ENCODE data around the gene CRY2. TPM values are rescaled to one million over a fixed set of nuclear protein-coding genes. Genes with fewer than 3 reads are reported as not detected.

The CRY2 gene
- total and polyA plus RNA-seq, 4 donors = 16.7 to 72.9 (median 33.0) TPM

DNA sequence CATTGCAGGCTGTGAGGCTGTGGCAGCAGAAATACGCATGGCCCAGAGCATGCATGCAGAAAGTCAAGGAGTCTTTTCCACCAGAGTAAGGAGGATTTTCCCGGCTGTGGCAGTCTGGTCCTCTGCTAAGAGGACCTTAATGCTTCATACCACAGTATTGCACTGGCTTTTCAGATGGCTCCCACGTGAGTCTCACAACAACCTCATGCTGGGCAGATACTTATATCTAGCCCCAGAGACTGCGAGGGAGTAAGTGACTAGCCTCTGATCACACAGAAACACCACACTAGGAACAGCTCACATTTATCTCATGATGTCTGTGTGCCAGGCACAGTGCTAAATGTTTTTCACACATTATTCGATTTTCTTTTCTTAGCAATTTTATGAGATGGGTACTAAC, 8.0 kb downstream of the CRY2 start:
- Histone ChIP-seq H3K27me3 (ENCODE audit: control insufficient read depth in 4 of 4, insufficient read depth in 4 of 4, low read length in 3 of 4) (no peaks in the 10 kb centered on the region), H3K4me3 (ENCODE audit: low read depth in 1 of 3, low read length in 3 of 3) (no peak overlapping the region), H3K36me3 (ENCODE audit: control insufficient read depth in 4 of 4, insufficient read depth in 3 of 4, low read depth in 1 of 4, low read length in 3 of 4) (peaks cover 2 to 35% (median 26%) of the 10 kb centered on the region in 4 donors), H3K27ac (ENCODE audit: low read depth in 1 of 2, low read length in 2 of 2) (no peak overlapping the region), H3K9ac (ENCODE audit: low read depth in 1 of 2, low read length in 2 of 2) (no peak overlapping the region), H3K4me1 (ENCODE audit: control insufficient read depth in 4 of 4, insufficient read depth in 4 of 4, low read length in 3 of 4) (peaks cover 29 to 97% (median 94%) of the 10 kb centered on the region in 4 donors), H3K9me3 (ENCODE audit: control insufficient read depth in 4 of 4, low read length in 3 of 4) (no peaks in the 10 kb centered on the region)
- DNase-seq (ENCODE audit: low spot score) = no peak
- TF ChIP-seq FOXA1 (IDR thresholded peaks at IDR 0.05) (no peak), GABPA (IDR thresholded peaks at IDR 0.05 in 1 of 2, conservative IDR thresholded peaks at IDR 0.05 in 1 of 2) (no peak), FOXA2 (IDR thresholded peaks at IDR 0.05) (no peak), JUND (IDR thresholded peaks at IDR 0.05) (no peak), YY1 (IDR thresholded peaks at IDR 0.05) (no peak), HNF4G (IDR thresholded peaks at IDR 0.05) (no peak), RXRA (IDR thresholded peaks at IDR 0.05) (no peak), NR2F2 (IDR thresholded peaks at IDR 0.05) (no peak), TAF1 (conservative IDR thresholded peaks at IDR 0.05) (no peak), RAD21 (IDR thresholded peaks at IDR 0.05) (no peak), EGR1 (IDR thresholded peaks at IDR 0.05; ENCODE audit: low read depth in 2 of 2) (no peak), HNF4A (conservative IDR thresholded peaks at IDR 0.05) (no peak), SP1 (IDR thresholded peaks at IDR 0.05) (no peak)
- TF ChIP-seq, protein P1, sequence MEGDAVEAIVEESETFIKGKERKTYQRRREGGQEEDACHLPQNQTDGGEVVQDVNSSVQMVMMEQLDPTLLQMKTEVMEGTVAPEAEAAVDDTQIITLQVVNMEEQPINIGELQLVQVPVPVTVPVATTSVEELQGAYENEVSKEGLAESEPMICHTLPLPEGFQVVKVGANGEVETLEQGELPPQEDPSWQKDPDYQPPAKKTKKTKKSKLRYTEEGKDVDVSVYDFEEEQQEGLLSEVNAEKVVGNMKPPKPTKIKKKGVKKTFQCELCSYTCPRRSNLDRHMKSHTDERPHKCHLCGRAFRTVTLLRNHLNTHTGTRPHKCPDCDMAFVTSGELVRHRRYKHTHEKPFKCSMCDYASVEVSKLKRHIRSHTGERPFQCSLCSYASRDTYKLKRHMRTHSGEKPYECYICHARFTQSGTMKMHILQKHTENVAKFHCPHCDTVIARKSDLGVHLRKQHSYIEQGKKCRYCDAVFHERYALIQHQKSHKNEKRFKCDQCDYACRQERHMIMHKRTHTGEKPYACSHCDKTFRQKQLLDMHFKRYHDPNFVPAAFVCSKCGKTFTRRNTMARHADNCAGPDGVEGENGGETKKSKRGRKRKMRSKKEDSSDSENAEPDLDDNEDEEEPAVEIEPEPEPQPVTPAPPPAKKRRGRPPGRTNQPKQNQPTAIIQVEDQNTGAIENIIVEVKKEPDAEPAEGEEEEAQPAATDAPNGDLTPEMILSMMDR (IDR thresholded peaks at IDR 0.05; ENCODE audit: low read depth, low read length, missing input control) = no peak
- TF ChIP-seq, protein P2, sequence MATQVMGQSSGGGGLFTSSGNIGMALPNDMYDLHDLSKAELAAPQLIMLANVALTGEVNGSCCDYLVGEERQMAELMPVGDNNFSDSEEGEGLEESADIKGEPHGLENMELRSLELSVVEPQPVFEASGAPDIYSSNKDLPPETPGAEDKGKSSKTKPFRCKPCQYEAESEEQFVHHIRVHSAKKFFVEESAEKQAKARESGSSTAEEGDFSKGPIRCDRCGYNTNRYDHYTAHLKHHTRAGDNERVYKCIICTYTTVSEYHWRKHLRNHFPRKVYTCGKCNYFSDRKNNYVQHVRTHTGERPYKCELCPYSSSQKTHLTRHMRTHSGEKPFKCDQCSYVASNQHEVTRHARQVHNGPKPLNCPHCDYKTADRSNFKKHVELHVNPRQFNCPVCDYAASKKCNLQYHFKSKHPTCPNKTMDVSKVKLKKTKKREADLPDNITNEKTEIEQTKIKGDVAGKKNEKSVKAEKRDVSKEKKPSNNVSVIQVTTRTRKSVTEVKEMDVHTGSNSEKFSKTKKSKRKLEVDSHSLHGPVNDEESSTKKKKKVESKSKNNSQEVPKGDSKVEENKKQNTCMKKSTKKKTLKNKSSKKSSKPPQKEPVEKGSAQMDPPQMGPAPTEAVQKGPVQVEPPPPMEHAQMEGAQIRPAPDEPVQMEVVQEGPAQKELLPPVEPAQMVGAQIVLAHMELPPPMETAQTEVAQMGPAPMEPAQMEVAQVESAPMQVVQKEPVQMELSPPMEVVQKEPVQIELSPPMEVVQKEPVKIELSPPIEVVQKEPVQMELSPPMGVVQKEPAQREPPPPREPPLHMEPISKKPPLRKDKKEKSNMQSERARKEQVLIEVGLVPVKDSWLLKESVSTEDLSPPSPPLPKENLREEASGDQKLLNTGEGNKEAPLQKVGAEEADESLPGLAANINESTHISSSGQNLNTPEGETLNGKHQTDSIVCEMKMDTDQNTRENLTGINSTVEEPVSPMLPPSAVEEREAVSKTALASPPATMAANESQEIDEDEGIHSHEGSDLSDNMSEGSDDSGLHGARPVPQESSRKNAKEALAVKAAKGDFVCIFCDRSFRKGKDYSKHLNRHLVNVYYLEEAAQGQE (IDR thresholded peaks at IDR 0.05) = no peak
- TF ChIP-seq, protein P3, sequence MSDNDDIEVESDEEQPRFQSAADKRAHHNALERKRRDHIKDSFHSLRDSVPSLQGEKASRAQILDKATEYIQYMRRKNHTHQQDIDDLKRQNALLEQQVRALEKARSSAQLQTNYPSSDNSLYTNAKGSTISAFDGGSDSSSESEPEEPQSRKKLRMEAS (IDR thresholded peaks at IDR 0.05) = no peak
- TF ChIP-seq, protein P4, sequence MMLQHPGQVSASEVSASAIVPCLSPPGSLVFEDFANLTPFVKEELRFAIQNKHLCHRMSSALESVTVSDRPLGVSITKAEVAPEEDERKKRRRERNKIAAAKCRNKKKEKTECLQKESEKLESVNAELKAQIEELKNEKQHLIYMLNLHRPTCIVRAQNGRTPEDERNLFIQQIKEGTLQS (IDR thresholded peaks at IDR 0.05) = no peak
- TF ChIP-seq, protein P5, sequence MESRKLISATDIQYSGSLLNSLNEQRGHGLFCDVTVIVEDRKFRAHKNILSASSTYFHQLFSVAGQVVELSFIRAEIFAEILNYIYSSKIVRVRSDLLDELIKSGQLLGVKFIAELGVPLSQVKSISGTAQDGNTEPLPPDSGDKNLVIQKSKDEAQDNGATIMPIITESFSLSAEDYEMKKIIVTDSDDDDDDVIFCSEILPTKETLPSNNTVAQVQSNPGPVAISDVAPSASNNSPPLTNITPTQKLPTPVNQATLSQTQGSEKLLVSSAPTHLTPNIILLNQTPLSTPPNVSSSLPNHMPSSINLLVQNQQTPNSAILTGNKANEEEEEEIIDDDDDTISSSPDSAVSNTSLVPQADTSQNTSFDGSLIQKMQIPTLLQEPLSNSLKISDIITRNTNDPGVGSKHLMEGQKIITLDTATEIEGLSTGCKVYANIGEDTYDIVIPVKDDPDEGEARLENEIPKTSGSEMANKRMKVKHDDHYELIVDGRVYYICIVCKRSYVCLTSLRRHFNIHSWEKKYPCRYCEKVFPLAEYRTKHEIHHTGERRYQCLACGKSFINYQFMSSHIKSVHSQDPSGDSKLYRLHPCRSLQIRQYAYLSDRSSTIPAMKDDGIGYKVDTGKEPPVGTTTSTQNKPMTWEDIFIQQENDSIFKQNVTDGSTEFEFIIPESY (IDR thresholded peaks at IDR 0.05) = no peak
- 68% methylated on average over 5 of the region's 5 CpGs for WGBS

Measured in liver (tissue), 9 donors.